NCI-H146 treated with DMSO at 0.1 percent for 48 hours (cell line): Measurements from ENCODE around the gene CEP85L.

Experiments
- DNase-seq: peaks from one replicate; lab custom pipeline; 2025; ENCODE audit not compliant: unreplicated experiment; lab: John Stamatoyannopoulos, UW

Gene CEP85L

GRCh38 chr6:118651282-118652050, at the start of gene CEP85L:
Gene CEP85L, minus strand, starts transcription at chr6:118651591. Its CDS starts 322 bp downstream, at chr6:118651269.
- DNase-seq: peak; percentile 86

- no peak for DNase-seq
Observed at GRCh38 chr6:118700531-118700930, 49.1 kb upstream of the CEP85L start.

GRCh38 chr6:118697554-118697953, 46.2 kb upstream of the CEP85L start:
- no peak for DNase-seq

- DNase-seq: no peak
Observed at GRCh38 chr6:118696271-118696670, 44.9 kb upstream of the CEP85L start.

GRCh38 chr6:118693562-118693961, 42.2 kb upstream of the CEP85L start:
- no peak for DNase-seq

GRCh38 chr6:118685823-118686449, 34.5 kb upstream of the CEP85L start:
- no peak for DNase-seq

GRCh38 chr6:118683881-118684872, 32.8 kb upstream of the CEP85L start:
- DNase-seq: no peak

- DNase-seq: no peak
Observed at GRCh38 chr6:118680452-118681095, 29.2 kb upstream of the CEP85L start.

GRCh38 chr6:118679327-118679901, 28.0 kb upstream of the CEP85L start:
- no peak for DNase-seq

- DNase-seq: no peak
Observed at GRCh38 chr6:118678866-118679265, 27.5 kb upstream of the CEP85L start.

- no peak for DNase-seq
Observed at GRCh38 chr6:118677193-118677592, 25.8 kb upstream of the CEP85L start.

GRCh38 chr6:118675225-118675624, 23.8 kb upstream of the CEP85L start:
- no peak for DNase-seq

- no peak for DNase-seq
Observed at GRCh38 chr6:118674772-118675171, 23.4 kb upstream of the CEP85L start.

- DNase-seq: no peak
Observed at GRCh38 chr6:118672678-118673077, 21.3 kb upstream of the CEP85L start.

GRCh38 chr6:118669561-118669960, 18.2 kb upstream of the CEP85L start:
- no peak for DNase-seq

GRCh38 chr6:118668761-118669385, 17.5 kb upstream of the CEP85L start:
- DNase-seq: no peak

- DNase-seq: no peak
Observed at GRCh38 chr6:118667988-118668387, 16.6 kb upstream of the CEP85L start.

- no peak for DNase-seq
Observed at GRCh38 chr6:118665011-118665410, 13.6 kb upstream of the CEP85L start.

- DNase-seq: no peak
Observed at GRCh38 chr6:118663993-118664985, 12.9 kb upstream of the CEP85L start.
